ENCODE results near the gene CHSY3.

CHSY3 gene

DNA sequence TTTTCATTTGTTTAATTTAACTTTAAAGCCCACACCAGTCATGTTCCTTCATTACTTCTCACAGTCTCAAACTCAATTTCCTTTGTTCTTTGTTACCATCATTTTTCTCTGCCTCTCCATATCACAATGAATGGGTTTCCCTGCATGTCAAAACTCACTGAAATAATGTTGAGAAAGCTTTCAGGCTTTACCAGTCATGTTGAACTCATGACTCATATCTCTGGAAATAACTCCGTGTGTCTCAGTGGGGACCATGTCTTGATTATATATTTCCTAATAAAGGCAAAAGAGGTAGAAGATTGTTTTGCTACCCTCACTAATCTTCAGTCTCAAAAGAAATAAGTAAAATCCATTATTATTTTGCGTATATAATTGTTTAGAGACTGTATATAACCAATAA lies 231.2 kb downstream of the CHSY3 start:
- Mint-ChIP-seq H3K27ac (no peak overlapping the region), H3K4me1 (no peaks in the 10 kb centered on the region), H3K9me3 (no peaks in the 10 kb centered on the region), H3K27me3 (ENCODE audit: low read depth, poor library complexity) (no peaks in the 10 kb centered on the region), H3K4me3 (no peak overlapping the region), H3K36me3 (ENCODE audit: low read depth) (no peaks in the 10 kb centered on the region)
- DNase-seq, result no peak
- TF ChIP-seq, protein P1, sequence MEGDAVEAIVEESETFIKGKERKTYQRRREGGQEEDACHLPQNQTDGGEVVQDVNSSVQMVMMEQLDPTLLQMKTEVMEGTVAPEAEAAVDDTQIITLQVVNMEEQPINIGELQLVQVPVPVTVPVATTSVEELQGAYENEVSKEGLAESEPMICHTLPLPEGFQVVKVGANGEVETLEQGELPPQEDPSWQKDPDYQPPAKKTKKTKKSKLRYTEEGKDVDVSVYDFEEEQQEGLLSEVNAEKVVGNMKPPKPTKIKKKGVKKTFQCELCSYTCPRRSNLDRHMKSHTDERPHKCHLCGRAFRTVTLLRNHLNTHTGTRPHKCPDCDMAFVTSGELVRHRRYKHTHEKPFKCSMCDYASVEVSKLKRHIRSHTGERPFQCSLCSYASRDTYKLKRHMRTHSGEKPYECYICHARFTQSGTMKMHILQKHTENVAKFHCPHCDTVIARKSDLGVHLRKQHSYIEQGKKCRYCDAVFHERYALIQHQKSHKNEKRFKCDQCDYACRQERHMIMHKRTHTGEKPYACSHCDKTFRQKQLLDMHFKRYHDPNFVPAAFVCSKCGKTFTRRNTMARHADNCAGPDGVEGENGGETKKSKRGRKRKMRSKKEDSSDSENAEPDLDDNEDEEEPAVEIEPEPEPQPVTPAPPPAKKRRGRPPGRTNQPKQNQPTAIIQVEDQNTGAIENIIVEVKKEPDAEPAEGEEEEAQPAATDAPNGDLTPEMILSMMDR (IDR thresholded peaks at IDR 0.05), result no peak

DNA sequence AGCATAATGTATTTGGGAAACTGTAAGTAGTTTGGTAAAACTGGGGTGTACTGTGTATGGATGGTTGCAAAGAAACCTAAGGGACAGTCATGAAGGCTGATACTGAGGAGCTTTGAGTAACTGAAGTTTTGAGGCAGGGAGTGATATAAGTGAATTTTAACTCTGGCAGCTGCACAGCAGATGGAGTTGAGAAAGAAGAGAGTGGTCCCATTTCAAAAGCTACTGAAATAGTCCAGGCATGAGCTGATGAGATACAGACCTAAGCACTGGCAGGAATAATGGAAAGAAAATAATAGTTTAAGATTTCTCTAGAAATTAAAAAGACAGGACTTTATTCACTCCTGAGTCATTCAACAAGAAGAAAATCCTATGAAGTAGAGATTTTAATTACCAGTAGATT lies 232.0 kb downstream of the CHSY3 start:
- Mint-ChIP-seq H3K27ac (peak overlapping the region; percentile 30), H3K9me3 (no peaks in the 10 kb centered on the region), H3K4me3 (no peak overlapping the region), H3K27me3 (ENCODE audit: low read depth, poor library complexity) (no peaks in the 10 kb centered on the region), H3K36me3 (ENCODE audit: low read depth) (no peaks in the 10 kb centered on the region), H3K4me1 (no peaks in the 10 kb centered on the region)
- DNase-seq, result no peak
- TF ChIP-seq, protein P1 (IDR thresholded peaks at IDR 0.05), result no peak

DNA sequence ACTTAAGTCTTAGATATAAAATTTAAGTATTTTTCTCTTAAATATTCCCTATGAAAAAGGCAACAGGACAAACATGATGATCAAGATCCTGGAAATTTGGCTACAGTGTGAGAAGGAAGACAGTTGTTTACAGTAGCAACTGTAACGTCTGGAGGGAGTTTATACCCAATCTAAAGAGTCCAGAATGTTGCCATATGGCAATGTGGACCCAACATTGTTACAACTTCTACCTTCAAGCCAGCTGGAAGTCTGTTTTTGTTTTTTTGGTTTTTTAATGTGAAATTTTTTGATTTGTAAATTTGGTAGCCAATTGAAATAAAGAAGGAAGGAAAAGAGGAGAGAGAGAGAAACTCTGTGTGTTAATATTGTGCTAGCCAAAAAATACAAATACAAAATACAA lies 233.4 kb downstream of the CHSY3 start:
- Mint-ChIP-seq H3K36me3 (ENCODE audit: low read depth) (no peaks in the 10 kb centered on the region), H3K27me3 (ENCODE audit: low read depth, poor library complexity) (no peaks in the 10 kb centered on the region), H3K9me3 (no peaks in the 10 kb centered on the region), H3K4me3 (no peak overlapping the region), H3K4me1 (no peaks in the 10 kb centered on the region), H3K27ac (no peak overlapping the region)
- TF ChIP-seq, protein P1 (IDR thresholded peaks at IDR 0.05), result no peak
- DNase-seq, result no peak

DNA sequence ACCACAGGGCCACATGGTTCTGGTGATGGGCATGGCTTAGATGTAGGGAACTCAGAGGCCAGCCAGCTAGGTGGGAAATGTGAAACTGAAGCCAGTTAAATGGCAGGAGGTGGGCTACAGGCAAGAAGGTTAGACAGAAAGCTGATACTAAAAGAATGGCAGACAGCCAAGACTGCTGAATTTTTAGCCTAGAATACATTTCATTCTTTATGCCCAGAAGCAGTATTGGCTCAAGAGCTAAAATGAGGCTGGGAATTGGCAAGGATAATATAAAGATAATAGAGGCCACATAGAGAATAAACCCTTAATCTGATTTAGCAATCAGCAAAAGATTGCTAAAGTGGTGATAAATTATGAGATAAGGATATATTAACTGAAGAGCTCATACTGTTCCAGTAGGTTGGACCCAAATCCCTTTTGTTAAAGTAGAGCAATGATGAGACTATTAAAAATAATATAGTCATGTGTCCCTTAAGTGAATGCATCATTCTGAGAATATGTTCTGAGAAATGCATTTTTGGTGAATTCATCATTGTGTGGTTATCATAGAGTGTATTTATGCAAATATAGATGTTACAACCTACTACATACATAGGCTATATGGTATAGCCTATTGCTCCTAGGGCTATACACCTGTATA lies 234.3 kb downstream of the CHSY3 start:
- H3K27me3 Mint-ChIP-seq (ENCODE audit: low read depth, poor library complexity), result no peaks in the 10 kb centered on the region
- TF ChIP-seq, protein P1 (IDR thresholded peaks at IDR 0.05), result no peak
- no peak overlapping the region for H3K4me3 Mint-ChIP-seq
- no peaks in the 10 kb centered on the region for H3K36me3 Mint-ChIP-seq (ENCODE audit: low read depth)
- H3K27ac Mint-ChIP-seq, result no peak overlapping the region
- DNase-seq, result no peak
- no peaks in the 10 kb centered on the region for H3K4me1 Mint-ChIP-seq
- no peaks in the 10 kb centered on the region for H3K9me3 Mint-ChIP-seq

DNA sequence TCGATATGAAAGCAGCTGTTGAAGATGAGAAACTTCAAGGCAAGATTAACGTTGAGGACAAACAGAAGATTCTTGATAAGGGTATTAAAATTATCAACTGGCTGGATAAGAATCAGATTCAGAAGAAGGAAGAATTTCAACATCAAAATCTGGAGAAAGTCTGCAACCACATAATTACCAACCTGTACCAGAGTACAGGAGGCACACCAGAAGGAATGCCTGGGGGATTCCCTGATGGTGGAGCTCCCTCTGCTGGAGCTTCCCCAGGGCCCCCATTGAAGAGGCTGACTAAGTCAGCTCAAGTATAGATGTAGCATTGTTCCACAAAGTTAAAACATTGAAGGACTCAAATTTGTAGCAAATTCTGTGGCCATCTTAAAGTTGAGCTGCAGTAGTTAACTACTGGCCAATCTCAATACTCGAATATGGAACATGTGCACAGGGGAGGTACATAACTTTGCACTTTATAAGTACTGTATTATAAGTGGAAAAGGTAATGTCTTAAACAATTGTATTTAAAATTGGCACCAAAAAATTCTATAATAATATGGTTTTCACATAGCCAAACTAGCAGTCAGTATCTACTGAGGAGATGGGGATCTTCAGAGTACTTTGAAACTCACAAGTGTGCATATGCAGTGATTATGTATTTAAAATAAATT lies 237.5 kb downstream of the CHSY3 start:
- TF ChIP-seq, protein P1 (IDR thresholded peaks at IDR 0.05), result peak; percentile 49
- Mint-ChIP-seq H3K27ac (no peak overlapping the region), H3K36me3 (ENCODE audit: low read depth) (no peaks in the 10 kb centered on the region), H3K27me3 (ENCODE audit: low read depth, poor library complexity) (no peaks in the 10 kb centered on the region), H3K9me3 (peaks cover 3% of the 10 kb centered on the region), H3K4me1 (no peaks in the 10 kb centered on the region), H3K4me3 (no peak overlapping the region)
- DNase-seq, result peak; percentile 35

DNA sequence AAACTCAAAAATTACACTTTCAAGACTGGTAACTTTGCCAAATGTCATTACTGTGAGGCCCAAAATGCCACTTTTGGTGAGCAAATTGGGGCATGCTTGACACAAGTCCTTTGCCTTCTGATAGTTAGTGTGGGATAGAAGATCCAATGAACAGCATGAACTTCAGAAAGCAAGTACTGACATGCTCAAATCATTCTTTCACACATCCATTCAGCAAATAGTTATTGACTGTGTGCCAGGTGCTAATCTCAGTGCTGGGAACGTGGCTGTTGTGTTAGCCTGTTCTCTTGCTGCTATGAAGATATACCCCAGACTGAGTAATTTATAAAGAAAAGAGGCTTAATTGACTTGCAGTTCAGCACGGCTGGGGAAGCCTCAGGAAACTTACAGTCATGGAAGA lies 247.0 kb downstream of the CHSY3 start:
- Mint-ChIP-seq H3K4me1 (no peaks in the 10 kb centered on the region), H3K36me3 (ENCODE audit: low read depth) (no peaks in the 10 kb centered on the region), H3K27me3 (ENCODE audit: low read depth, poor library complexity) (no peaks in the 10 kb centered on the region), H3K9me3 (peaks cover 4% of the 10 kb centered on the region), H3K27ac (no peak overlapping the region), H3K4me3 (no peak overlapping the region)
- TF ChIP-seq, protein P1 (IDR thresholded peaks at IDR 0.05), result no peak
- no peak for DNase-seq
